BJ (cell line): Measurements from ENCODE around the gene IGLL5. TPM values are rescaled to one million over a fixed set of nuclear protein-coding genes. Genes with fewer than 3 reads are reported as not detected.

Experiments used
- CTCF ChIA-PET: fragments of 350-600 bp; formaldehyde crosslinking; extraction: SDS; loops from one replicate; lab custom pipeline; 2021; ENCODE audit warnings: antibody characterized with exemption, inconsistent platforms; lab: Yijun Ruan, JAX
- POLR2A ChIA-PET: fragments of 300-600 bp; sonication (Branson Sonifier 250); formaldehyde crosslinking; extraction: SDS; loops from one replicate; lab custom pipeline; 2021; ENCODE audit warnings: antibody characterized with exemption; lab: Charles Lee
- DNase-seq: peaks from one replicate; pipeline ENCODE4 v3.0.0-alpha.2; 2011; ENCODE audit warnings: low read depth
- H3K27me3 ChIP-seq: 2 replicates; pipeline ENCODE4 v1.6.0; 2011; ENCODE audit warnings: low read length; ENCODE audit not compliant: control insufficient read depth, insufficient read depth
- H3K36me3 ChIP-seq: 2 replicates; pipeline ENCODE4 v1.5.1; 2011; ENCODE audit warnings: low read length; ENCODE audit not compliant: control insufficient read depth, insufficient read depth
- H3K4me3 ChIP-seq: 2 replicates; pipeline ENCODE4 v1.5.1; 2011; ENCODE audit warnings: low read depth, mild to moderate bottlenecking, control low read depth, low read length
- CTCF ChIP-seq: IDR thresholded peaks from 2 replicates; pipeline ENCODE4 v1.5.1; 2011; ENCODE audit warnings: low read depth, mild to moderate bottlenecking, control low read depth, inconsistent platforms, low read length, moderate library complexity; ENCODE audit not compliant: insufficient read depth
- polyA plus RNA-seq: library from polyadenylated mRNA; depleted of rRNA; stranded (reverse); fragments of >200 nt; gene quantifications from 2 replicates; pipeline ENCODE4 v1.2.3, GENCODE V29; 2011

Gene IGLL5
- polyA plus RNA-seq, 1 experiment = not detected

GRCh38 chr22:22849640-22850610 lies 37.7 kb upstream of the IGLL5 start:
- CTCF ChIA-PET = interaction anchor here (1.1 to 9.5 kb wide), 15 partner anchors 8 to 283 kb away, joined by 3 to 231 read pairs (median 13); no protein-coding TSS in a partner anchor
- Histone ChIP-seq H3K4me3 (no peak overlapping the region), H3K27me3 (peaks cover 7% of the 10 kb centered on the region), H3K36me3 (no peaks in the 10 kb centered on the region)
- no peak for TF ChIP-seq CTCF
- DNase-seq = no peak
- POLR2A ChIA-PET = no interaction called here

- no peak overlapping the region for H3K4me3 ChIP-seq
- ChIA-PET CTCF (interaction anchor here (2.2 to 9.5 kb wide), 2 partner anchors 105 to 276 kb away, joined by 5 to 231 read pairs; no protein-coding TSS in a partner anchor), POLR2A (no interaction called here)
- no peaks in the 10 kb centered on the region for H3K36me3 ChIP-seq
- no peak for TF ChIP-seq CTCF
- no peak for DNase-seq
- H3K27me3 ChIP-seq = peaks cover 7% of the 10 kb centered on the region
Measured at GRCh38 chr22:22851969-22852368, 35.6 kb upstream of the IGLL5 start.

- H3K36me3 ChIP-seq = no peaks in the 10 kb centered on the region
- DNase-seq = no peak
- POLR2A ChIA-PET = no interaction called here
- peaks cover 7% of the 10 kb centered on the region for H3K27me3 ChIP-seq
- no peak overlapping the region for H3K4me3 ChIP-seq
- CTCF ChIA-PET = interaction anchor here (0.7 to 9.5 kb wide), 4 partner anchors 30 to 348 kb away, joined by 3 to 231 read pairs (median 34); no protein-coding TSS in a partner anchor
- no peak for TF ChIP-seq CTCF
Measured at GRCh38 chr22:22853713-22854112, 33.9 kb upstream of the IGLL5 start.

- POLR2A ChIA-PET = no interaction called here
- no peak for TF ChIP-seq CTCF
- no peak for DNase-seq
- peaks cover 7% of the 10 kb centered on the region for H3K27me3 ChIP-seq
- H3K4me3 ChIP-seq = no peak overlapping the region
- H3K36me3 ChIP-seq = no peaks in the 10 kb centered on the region
- CTCF ChIA-PET = interaction anchor here (1.7 to 6.8 kb wide), 2 partner anchors 30 to 101 kb away, joined by 5 to 66 read pairs; no protein-coding TSS in a partner anchor
Measured at GRCh38 chr22:22854466-22854865, 33.1 kb upstream of the IGLL5 start.

GRCh38 chr22:22855085-22855484 lies 32.5 kb upstream of the IGLL5 start:
- Histone ChIP-seq H3K27me3 (peaks cover 7% of the 10 kb centered on the region), H3K4me3 (no peak overlapping the region), H3K36me3 (no peaks in the 10 kb centered on the region)
- ChIA-PET CTCF (interaction anchor here (0.5 to 6.8 kb wide), 9 partner anchors 9 to 529 kb away, joined by 3 to 66 read pairs (median 4); no protein-coding TSS in a partner anchor), POLR2A (no interaction called here)
- no peak for TF ChIP-seq CTCF
- DNase-seq = no peak
